HPDE6-E6E7 (cell line): ENCODE data around the gene MYRIP.
A peak's percentile ranks its signal among the peaks of the same experiment; 100 is the strongest.
"Not testable (repeated sequence)": the region's sequence is repeated elsewhere in the genome, so short reads cannot be mapped to it uniquely, and the experiment has no call there.

Experiments used
- DNase-seq: peaks from one replicate; pipeline ENCODE4 v3.0.0; 2011; ENCODE audit warnings: missing footprints; ENCODE audit errors: extremely low spot score

MYRIP gene

GRCh38 chr3:40129981-40130380 lies 320.6 kb downstream of the MYRIP start:
- DNase-seq: no peak

GRCh38 chr3:40130721-40131120 lies 321.3 kb downstream of the MYRIP start:
- no peak for DNase-seq

- not testable (repeated sequence) for DNase-seq
Observed at GRCh38 chr3:40133886-40134575, 324.6 kb downstream of the MYRIP start.

GRCh38 chr3:40137591-40138295 lies 328.3 kb downstream of the MYRIP start:
- DNase-seq: no peak

- DNase-seq: no peak
Observed at GRCh38 chr3:40143283-40144090, 334.1 kb downstream of the MYRIP start.

- no peak for DNase-seq
Observed at GRCh38 chr3:40148827-40149226, 339.4 kb downstream of the MYRIP start.

- no peak for DNase-seq
Observed at GRCh38 chr3:40152482-40153133, 343.2 kb downstream of the MYRIP start.

GRCh38 chr3:40160933-40161332 lies 351.5 kb downstream of the MYRIP start:
- no peak for DNase-seq

GRCh38 chr3:40162616-40163015 lies 353.2 kb downstream of the MYRIP start:
- no peak for DNase-seq

- no peak for DNase-seq
Observed at GRCh38 chr3:40166997-40167396, 357.6 kb downstream of the MYRIP start.

GRCh38 chr3:40167958-40168357 lies 358.5 kb downstream of the MYRIP start:
- no peak for DNase-seq

GRCh38 chr3:40169983-40170382 lies 360.6 kb downstream of the MYRIP start:
- DNase-seq: no peak

- DNase-seq: no peak
Observed at GRCh38 chr3:40170395-40170794, 361.0 kb downstream of the MYRIP start.

- DNase-seq: no peak
Observed at GRCh38 chr3:40172560-40172959, 363.2 kb downstream of the MYRIP start.

GRCh38 chr3:40173227-40173721 lies 363.9 kb downstream of the MYRIP start:
- DNase-seq: no peak

GRCh38 chr3:40178012-40178594 lies 368.7 kb downstream of the MYRIP start:
- DNase-seq: no peak

- peak; percentile 7 for DNase-seq
Observed at GRCh38 chr3:40179016-40179415, 369.6 kb downstream of the MYRIP start.

- DNase-seq: no peak
Observed at GRCh38 chr3:40181182-40181581, 371.8 kb downstream of the MYRIP start.

GRCh38 chr3:40185029-40185695 lies 375.8 kb downstream of the MYRIP start:
- DNase-seq: no peak

GRCh38 chr3:40186508-40186907 lies 377.1 kb downstream of the MYRIP start:
- DNase-seq: no peak

- DNase-seq: no peak
Observed at GRCh38 chr3:40187945-40188344, 378.5 kb downstream of the MYRIP start.
